A673 (cell line): ENCODE measurements around the gene GOLGA6D. TPM values are rescaled to one million over a fixed set of nuclear protein-coding genes. Genes with fewer than 3 reads are reported as not detected.
"Not testable (repeated sequence)": the region's sequence is repeated elsewhere in the genome, so short reads cannot be mapped to it uniquely, and the experiment has no call there.

ENCODE experiments used
- BruUV-seq: library from RNA; stranded (reverse); fragments of 400-500 nt; replicated peaks from 2 replicates; lab custom pipeline; 2021; lab: Mats Ljungman, UMichigan
- CTCF ChIA-PET: fragments of 300-600 bp; sonication (Branson Sonifier 250); formaldehyde crosslinking; loops from one replicate; lab custom pipeline; 2022; ENCODE audit warnings: antibody characterized with exemption; lab: Charles Lee
- POLR2A ChIA-PET: fragments of 300-600 bp; sonication (Branson Sonifier 250); formaldehyde crosslinking; loops from one replicate; lab custom pipeline; 2022; ENCODE audit warnings: antibody characterized with exemption; ENCODE audit not compliant: low non-redundant PET; lab: Charles Lee
- DNase-seq: peaks from one replicate; pipeline ENCODE4 v3.0.0-alpha.2; 2015; ENCODE audit warnings: low spot score
- H3K27ac ChIP-seq: fragments of 200-600 bp; sonication (generic); 2 replicates; pipeline ENCODE4 v1.5.1; 2016; ENCODE audit warnings: mixed run types, low read depth, mild to moderate bottlenecking, mixed read lengths, antibody characterized with exemption, low read length; ENCODE audit not compliant: poor library complexity, severe bottlenecking
- H3K27me3 ChIP-seq: fragments of 200-600 bp; sonication (generic); replicated peaks from 2 replicates; pipeline ENCODE4 v1.6.1; 2017; ENCODE audit warnings: mixed run types, low read depth, mild to moderate bottlenecking, mixed read lengths, antibody characterized with exemption, low read length; ENCODE audit not compliant: insufficient read depth, poor library complexity
- H3K36me3 ChIP-seq: fragments of 200-600 bp; sonication (generic); 2 replicates; pipeline ENCODE4 v1.6.1; 2016; ENCODE audit warnings: mixed run types, mild to moderate bottlenecking, mixed read lengths, antibody characterized with exemption, low read length; ENCODE audit not compliant: insufficient read depth, poor library complexity, severe bottlenecking
- H3K4me1 ChIP-seq: fragments of 200-600 bp; sonication (generic); 2 replicates; pipeline ENCODE4 v1.6.1; 2017; ENCODE audit warnings: mixed run types, mild to moderate bottlenecking, mixed read lengths, antibody characterized with exemption, low read length; ENCODE audit not compliant: insufficient read depth, poor library complexity, severe bottlenecking
- H3K4me3 ChIP-seq: fragments of 200-600 bp; sonication (generic); 2 replicates; pipeline ENCODE4 v1.5.1; 2016; ENCODE audit warnings: low read depth, mixed run types, mild to moderate bottlenecking, mixed read lengths, low read length; ENCODE audit not compliant: poor library complexity, severe bottlenecking
- H3K9me3 ChIP-seq: fragments of 200-600 bp; sonication (generic); 2 replicates; pipeline ENCODE4 v1.6.1; 2016; ENCODE audit warnings: mixed run types, low read depth, mild to moderate bottlenecking, mixed read lengths, antibody characterized with exemption, low read length; ENCODE audit not compliant: poor library complexity, severe bottlenecking
- CTCF ChIP-seq: fragments of 300-800, 200-600 bp; sonication (generic); conservative IDR thresholded peaks from 2 replicates; pipeline ENCODE4 v1.5.1; 2017; ENCODE audit warnings: low read depth, mild to moderate bottlenecking, antibody characterized with exemption, low read length, moderate library complexity, mixed read lengths
- EZH2 ChIP-seq: fragments of 200-600 bp; sonication (generic); IDR thresholded peaks from 2 replicates; pipeline ENCODE4 v1.6.1; 2017; ENCODE audit warnings: borderline replicate concordance, low read depth, mild to moderate bottlenecking, mixed read lengths, antibody characterized with exemption, low read length; ENCODE audit not compliant: poor library complexity, severe bottlenecking
- intact Hi-C: fragments of 100-400 bp; cut with micrococcal nuclease; formaldehyde crosslinking; loops from one replicate; pipeline ENCODE4 v1.10.0; 2022; ENCODE audit not compliant: unreplicated experiment
- total RNA-seq: library from RNA; stranded (reverse); gene quantifications from 2 replicates; pipeline ENCODE4 v1.2.3, GENCODE V29; 2021

GOLGA6D gene
- total RNA-seq, 1 experiment from 2014 or later: not detected

DNA sequence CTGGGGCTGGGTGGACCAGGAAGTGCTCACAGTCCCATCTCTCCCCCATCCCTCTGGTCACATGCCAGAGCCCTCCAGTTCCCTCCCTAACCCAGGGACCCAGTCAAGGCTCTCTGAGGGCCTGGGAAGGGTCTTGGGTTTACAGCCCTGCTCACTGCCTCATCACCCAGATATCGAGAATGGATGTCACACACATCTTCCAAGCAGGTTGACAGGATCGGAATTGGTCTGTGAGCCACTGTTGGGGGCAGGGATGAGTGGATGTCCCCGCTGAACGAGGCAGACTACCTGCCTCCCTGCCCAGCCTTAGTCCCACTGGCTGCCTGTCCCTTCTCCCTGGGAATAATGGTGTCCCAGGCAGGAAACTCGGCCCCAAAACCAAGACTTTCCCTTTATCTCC lies 44.5 kb upstream of the GOLGA6D start:
- Histone ChIP-seq H3K9me3 (no peaks in the 10 kb centered on the region), H3K4me1 (no peaks in the 10 kb centered on the region), H3K27ac (no peak overlapping the region), H3K27me3 (peaks cover 7% of the 10 kb centered on the region), H3K36me3 (no peaks in the 10 kb centered on the region), H3K4me3 (no peak overlapping the region)
- DNase-seq: no peak
- POLR2A ChIA-PET: no interaction called here
- TF ChIP-seq CTCF (no peak), EZH2 (no peak)
- intact Hi-C loops: no loop called here
- CTCF ChIA-PET: no interaction called here
- BruUV-seq: no TSS peak

DNA sequence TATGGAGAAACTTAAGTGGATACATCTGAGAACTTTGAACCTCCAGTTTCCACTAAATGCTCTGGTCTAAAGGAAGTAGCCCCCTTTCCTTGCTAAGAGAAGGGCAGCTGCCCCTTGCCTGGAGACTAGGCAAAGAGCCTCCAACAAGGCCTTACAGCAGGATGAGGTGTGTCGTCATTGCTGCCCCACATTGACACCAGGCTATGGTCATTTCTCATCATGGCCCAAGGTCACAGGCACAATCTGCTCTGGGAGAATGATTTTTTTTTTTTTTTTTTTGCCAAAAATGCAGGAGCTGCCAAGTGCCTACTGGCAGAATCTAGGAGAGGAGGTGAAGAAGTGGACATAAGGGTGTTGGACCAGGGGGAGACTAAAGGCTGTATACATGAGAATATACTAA lies 36.9 kb upstream of the GOLGA6D start:
- intact Hi-C loops, POLR2A ChIA-PET, H3K9me3 ChIP-seq, H3K27me3 ChIP-seq, H3K27ac ChIP-seq, H3K4me3 ChIP-seq, H3K36me3 ChIP-seq, H3K4me1 ChIP-seq, CTCF ChIA-PET, BruUV-seq, DNase-seq: not testable (repeated sequence)

GRCh38 chr15:75248991-75249390 lies 33.6 kb upstream of the GOLGA6D start:
- H3K27me3 ChIP-seq, CTCF ChIA-PET, H3K4me3 ChIP-seq, intact Hi-C loops, POLR2A ChIA-PET, H3K36me3 ChIP-seq, H3K27ac ChIP-seq, H3K4me1 ChIP-seq, BruUV-seq, H3K9me3 ChIP-seq, DNase-seq: not testable (repeated sequence)

DNA sequence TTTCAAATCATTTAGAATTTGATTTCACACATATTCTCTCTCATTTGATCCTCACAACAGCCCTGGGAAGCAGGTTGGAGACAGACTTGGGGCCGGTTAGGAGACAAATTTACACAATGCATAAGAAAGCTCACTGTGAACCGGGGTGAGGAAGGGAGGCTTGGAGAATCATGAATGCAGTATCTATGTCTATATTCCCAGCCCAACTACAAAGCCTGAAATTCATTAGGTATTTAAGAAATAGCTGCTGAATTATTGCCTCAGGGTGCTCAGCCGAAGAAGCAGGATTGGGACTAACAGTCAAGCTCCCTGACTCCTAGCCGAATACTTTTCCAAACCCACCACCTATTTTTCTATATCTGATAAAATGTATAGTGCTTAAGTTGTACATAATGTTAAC lies 32.9 kb upstream of the GOLGA6D start:
- no TSS peak for BruUV-seq
- H3K27me3 ChIP-seq: peaks cover 3% of the 10 kb centered on the region
- no peak for DNase-seq
- CTCF ChIA-PET: no interaction called here
- no peaks in the 10 kb centered on the region for H3K36me3 ChIP-seq
- POLR2A ChIA-PET: no interaction called here
- no peaks in the 10 kb centered on the region for H3K9me3 ChIP-seq
- no peak for TF ChIP-seq EZH2
- no peak for TF ChIP-seq CTCF
- no peak overlapping the region for H3K4me3 ChIP-seq
- intact Hi-C loops: no loop called here
- H3K27ac ChIP-seq: no peak overlapping the region
- H3K4me1 ChIP-seq: no peaks in the 10 kb centered on the region

DNA sequence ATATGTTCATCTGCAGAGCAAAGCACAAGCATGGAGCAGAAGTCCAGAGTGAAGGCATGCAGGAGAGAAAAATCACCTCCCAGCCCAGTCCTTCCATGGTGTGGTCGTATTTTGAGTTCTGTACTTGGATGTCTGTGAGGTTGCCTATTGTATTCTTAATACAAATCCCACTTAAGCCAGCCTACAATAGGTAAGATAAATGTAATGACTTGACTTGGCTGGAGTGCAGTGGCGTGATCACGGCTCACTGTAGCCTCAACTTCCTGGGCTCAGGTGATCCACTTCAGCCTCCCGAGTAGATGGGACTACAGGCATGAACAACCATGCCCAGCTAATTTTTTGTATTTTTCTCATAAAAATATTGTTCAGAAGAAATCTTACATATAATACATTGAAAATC lies 31.3 kb upstream of the GOLGA6D start:
- intact Hi-C loops, H3K4me1 ChIP-seq, BruUV-seq, POLR2A ChIA-PET, H3K4me3 ChIP-seq, CTCF ChIA-PET, H3K9me3 ChIP-seq, DNase-seq, H3K36me3 ChIP-seq, H3K27me3 ChIP-seq, H3K27ac ChIP-seq: not testable (repeated sequence)

DNA sequence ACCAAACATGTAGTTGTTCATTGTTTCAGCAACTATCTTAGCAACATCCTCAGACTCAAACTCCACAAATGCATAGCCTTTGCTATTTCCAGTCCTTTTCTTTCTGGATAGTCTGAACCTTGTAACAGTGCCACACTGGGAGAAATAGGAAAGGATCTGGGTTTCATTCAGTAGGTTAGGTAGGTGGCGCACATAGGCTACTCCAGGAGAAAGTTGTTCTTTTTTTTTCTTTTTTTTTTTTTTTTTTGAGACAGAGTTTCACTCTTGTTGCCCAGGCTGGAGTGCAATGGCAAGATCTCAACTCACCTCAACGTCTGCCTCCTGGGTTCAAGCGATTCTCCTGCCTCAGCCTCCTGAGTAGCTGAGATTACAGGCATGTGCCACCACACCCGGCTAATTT lies 30.4 kb upstream of the GOLGA6D start:
- intact Hi-C loops: not testable (repeated sequence)

More for the DNA sequence above, 30.4 kb upstream of the GOLGA6D start:
- DNase-seq, H3K9me3 ChIP-seq, H3K27ac ChIP-seq, H3K4me3 ChIP-seq, H3K4me1 ChIP-seq, BruUV-seq, POLR2A ChIA-PET, H3K36me3 ChIP-seq, H3K27me3 ChIP-seq, CTCF ChIA-PET: not testable (repeated sequence)
